HepG2 (cell line): Measurements from ENCODE around the gene PFN1. TPM values are rescaled to one million over a fixed set of nuclear protein-coding genes. Genes with fewer than 3 reads are reported as not detected.

Experiments used
- ARNT2 ChIP-seq: sonication (generic); formaldehyde crosslinking; IDR thresholded peaks from 2 replicates; pipeline ENCODE4 v1.8.0; 2022; ENCODE audit warnings: mild to moderate bottlenecking, low read depth, missing genetic modification reagents, moderate library complexity
- ATF4 ChIP-seq, 2 experiments: fragments of 450-650 bp in 1 of 2; sonication (generic) in 1 of 2; formaldehyde crosslinking; IDR thresholded peaks; 2 replicates each; pipeline versions ENCODE4 v1.5.0 to v1.8.0; 2020 to 2022; ENCODE audit warnings: mild to moderate bottlenecking in 1 of 2, missing genetic modification reagents in 1 of 2
- CERS6 ChIP-seq: sonication (generic); formaldehyde crosslinking; IDR thresholded peaks from 2 replicates; pipeline ENCODE4 v1.5.0; 2020; ENCODE audit warnings: missing genetic modification reagents
- FOXO1 ChIP-seq: sonication (generic); formaldehyde crosslinking; IDR thresholded peaks from 2 replicates; pipeline ENCODE4 v1.4.0; 2020; ENCODE audit warnings: missing genetic modification reagents
- GATA4 ChIP-seq: sonication (generic); IDR thresholded peaks from 2 replicates; pipeline ENCODE4 v1.6.1; 2016; ENCODE audit warnings: antibody characterized with exemption, low read depth, borderline replicate concordance
- PBX3 ChIP-seq: sonication (generic); formaldehyde crosslinking; IDR thresholded peaks from 2 replicates; pipeline ENCODE4 v1.8.1; 2023; ENCODE audit warnings: missing genetic modification reagents, inconsistent platforms, borderline replicate concordance
- SCMH1 ChIP-seq: sonication (generic); formaldehyde crosslinking; IDR thresholded peaks from 2 replicates; pipeline ENCODE4 v1.9.0; 2021; ENCODE audit warnings: missing genetic modification reagents, mild to moderate bottlenecking, borderline replicate concordance
- SPEN ChIP-seq: sonication (generic); formaldehyde crosslinking; IDR thresholded peaks from 2 replicates; pipeline ENCODE4 v1.5.1; 2020; ENCODE audit warnings: low read depth, mild to moderate bottlenecking, missing genetic modification reagents
- SRSF9 ChIP-seq: fragments of 200-400 bp; formaldehyde crosslinking; IDR thresholded peaks from 2 replicates; pipeline ENCODE4 v1.6.1; 2018; ENCODE audit warnings: borderline replicate concordance, mild to moderate bottlenecking, low read depth, low read length; ENCODE audit not compliant: insufficient read depth, poor library complexity, severe bottlenecking
- TFAP4 ChIP-seq: sonication (generic); IDR thresholded peaks from 2 replicates; pipeline ENCODE4 v1.6.1; 2016; ENCODE audit warnings: low read depth, borderline replicate concordance
- TOPORS ChIP-seq: sonication (generic); formaldehyde crosslinking; IDR thresholded peaks from 2 replicates; pipeline ENCODE4 v1.8.0; 2023; ENCODE audit warnings: mild to moderate bottlenecking, missing genetic modification reagents
- ZBTB3 ChIP-seq: sonication (generic); formaldehyde crosslinking; IDR thresholded peaks from 2 replicates; pipeline ENCODE4 v1.4.0; 2020; ENCODE audit warnings: low read depth, mild to moderate bottlenecking, moderate library complexity, missing genetic modification reagents, borderline replicate concordance
- ZBTB38 ChIP-seq: sonication (generic); formaldehyde crosslinking; IDR thresholded peaks from 2 replicates; pipeline ENCODE4 v1.5.1; 2020; ENCODE audit warnings: mild to moderate bottlenecking, missing genetic modification reagents
- ZFP41 ChIP-seq: sonication (generic); formaldehyde crosslinking; IDR thresholded peaks from 2 replicates; pipeline ENCODE4 v1.4.0; 2020; ENCODE audit warnings: mild to moderate bottlenecking, missing genetic modification reagents, borderline replicate concordance
- ZFX ChIP-seq: sonication (generic); formaldehyde crosslinking; IDR thresholded peaks from 2 replicates; pipeline ENCODE4 v1.4.0; 2020; ENCODE audit warnings: mild to moderate bottlenecking, low read depth, missing genetic modification reagents, moderate library complexity
- ZFY ChIP-seq: sonication (generic); formaldehyde crosslinking; IDR thresholded peaks from 2 replicates; pipeline ENCODE4 v1.4.0; 2020; ENCODE audit warnings: missing genetic modification reagents
- ZNF230 ChIP-seq: sonication (generic); formaldehyde crosslinking; IDR thresholded peaks from 2 replicates; pipeline ENCODE4 v1.4.0; 2020; ENCODE audit warnings: mild to moderate bottlenecking, missing genetic modification reagents
- ZNF274 ChIP-seq: sonication (generic); formaldehyde crosslinking; IDR thresholded peaks from 2 replicates; pipeline ENCODE4 v1.5.1; 2020; ENCODE audit warnings: mild to moderate bottlenecking, missing genetic modification reagents
- ZNF30 ChIP-seq: sonication (generic); formaldehyde crosslinking; IDR thresholded peaks from 2 replicates; pipeline ENCODE4 v1.5.0; 2020; ENCODE audit warnings: mild to moderate bottlenecking, missing genetic modification reagents
- ZNF512 ChIP-seq: sonication (generic); formaldehyde crosslinking; IDR thresholded peaks from 2 replicates; pipeline ENCODE4 v1.4.0; 2020; ENCODE audit warnings: mild to moderate bottlenecking, missing genetic modification reagents
- ZNF616 ChIP-seq: sonication (generic); formaldehyde crosslinking; IDR thresholded peaks from 2 replicates; pipeline ENCODE4 v1.5.0; 2020; ENCODE audit warnings: low read depth, mild to moderate bottlenecking, missing genetic modification reagents
- ZNF691 ChIP-seq: sonication (generic); formaldehyde crosslinking; IDR thresholded peaks from 2 replicates; pipeline ENCODE4 v1.4.0; 2020; ENCODE audit warnings: missing genetic modification reagents, low read depth, mild to moderate bottlenecking, borderline replicate concordance
- polyA plus RNA-seq, 8 experiments: library from polyadenylated mRNA; depleted of rRNA in 3 of 8; stranded (reverse) in 7 of 8; unstranded in 1 of 8; fragments of >200 nt; fragmentation: Illumina TruSeq in 4 of 8; extraction: Trizol in 4 of 8; gene quantifications; 2 replicates each; pipeline versions ENCODE4 v1.2.1 to v1.2.3, GENCODE V29; 2011 to 2016; ENCODE audit warnings: low read depth in 4 of 8, missing spikeins in 1 of 8, mixed read lengths in 1 of 8; ENCODE audit not compliant: insufficient read depth in 1 of 8
- total RNA-seq, 5 experiments: library from RNA; depleted of rRNA; stranded (reverse); fragments of >200 nt; fragmentation: Illumina TruSeq; extraction: Trizol; gene quantifications; 2 replicates each; pipeline ENCODE4 v1.2.3, GENCODE V29; 2016; ENCODE audit warnings: low read depth in 1 of 5

The PFN1 gene
- total and polyA plus RNA-seq, 2 of the 13 experiments (the other 11 are each of a cell fraction or from before 2014, with no cell fraction given): 494 to 613 TPM

GRCh38 chr17:4947411-4948165 is 742 bp downstream of the PFN1 start (continued):
- TF ChIP-seq SCMH1 (CRISPR knock-in tag) (no peak), ZNF512 (peak; percentile 57; the same call in 1 of the 2 replicates), FOXO1 (no peak), SRSF9 (no peak), TOPORS (CRISPR knock-in tag) (no peak), ZBTB3 (CRISPR knock-in tag) (no peak), ATF4 (CRISPR knock-in tag; IDR thresholded peaks at IDR 0.05) (no peak; a peak in 1 of 4 replicates), CERS6 (CRISPR knock-in tag) (no peak), ZFY (CRISPR knock-in tag) (peak; percentile 68), TFAP4 (no peak), ARNT2 (peak; percentile 32; the same call in 1 of the 2 replicates), SPEN (CRISPR knock-in tag) (peak; percentile 38; the same call in 1 of the 2 replicates), PBX3 (CRISPR knock-in tag) (0 out of 2 replicates have a peak, but pooled peaks have one; percentile 60), ZBTB38 (CRISPR knock-in tag) (peak; percentile 54; the same call in 1 of the 2 replicates), ZFX (peak; percentile 3; the same call in 1 of the 2 replicates), ZNF691 (peak; percentile 75; the same call in 1 of the 2 replicates), ZNF230 (CRISPR knock-in tag) (no peak), ZFP41 (no peak), ZNF274 (CRISPR knock-in tag) (peak; percentile 45; the same call in 1 of the 2 replicates), GATA4 (no peak), ZNF616 (CRISPR knock-in tag) (peak; percentile 9; the same call in 1 of the 2 replicates), ZNF30 (CRISPR knock-in tag) (no peak)
